Kidney glomerular epithelial cell (primary cell): Measurements from ENCODE around the gene SMC4.
"Not testable (repeated sequence)": the region's sequence is repeated elsewhere in the genome, so short reads cannot be mapped to it uniquely, and the experiment has no call there.

Source experiments
- DNase-seq: peaks from one replicate; lab custom pipeline; 2025; lab: John Stamatoyannopoulos, UW

The SMC4 gene

GRCh38 chr3:160446522-160447056 lies 47.1 kb downstream of the SMC4 start:
- no peak for DNase-seq

- no peak for DNase-seq
These were observed 48.1 kb downstream of the SMC4 start for GRCh38 chr3:160447544-160447943.

- peak; percentile 86 for DNase-seq
These were observed 49.6 kb downstream of the SMC4 start for GRCh38 chr3:160448845-160449635.

DNA sequence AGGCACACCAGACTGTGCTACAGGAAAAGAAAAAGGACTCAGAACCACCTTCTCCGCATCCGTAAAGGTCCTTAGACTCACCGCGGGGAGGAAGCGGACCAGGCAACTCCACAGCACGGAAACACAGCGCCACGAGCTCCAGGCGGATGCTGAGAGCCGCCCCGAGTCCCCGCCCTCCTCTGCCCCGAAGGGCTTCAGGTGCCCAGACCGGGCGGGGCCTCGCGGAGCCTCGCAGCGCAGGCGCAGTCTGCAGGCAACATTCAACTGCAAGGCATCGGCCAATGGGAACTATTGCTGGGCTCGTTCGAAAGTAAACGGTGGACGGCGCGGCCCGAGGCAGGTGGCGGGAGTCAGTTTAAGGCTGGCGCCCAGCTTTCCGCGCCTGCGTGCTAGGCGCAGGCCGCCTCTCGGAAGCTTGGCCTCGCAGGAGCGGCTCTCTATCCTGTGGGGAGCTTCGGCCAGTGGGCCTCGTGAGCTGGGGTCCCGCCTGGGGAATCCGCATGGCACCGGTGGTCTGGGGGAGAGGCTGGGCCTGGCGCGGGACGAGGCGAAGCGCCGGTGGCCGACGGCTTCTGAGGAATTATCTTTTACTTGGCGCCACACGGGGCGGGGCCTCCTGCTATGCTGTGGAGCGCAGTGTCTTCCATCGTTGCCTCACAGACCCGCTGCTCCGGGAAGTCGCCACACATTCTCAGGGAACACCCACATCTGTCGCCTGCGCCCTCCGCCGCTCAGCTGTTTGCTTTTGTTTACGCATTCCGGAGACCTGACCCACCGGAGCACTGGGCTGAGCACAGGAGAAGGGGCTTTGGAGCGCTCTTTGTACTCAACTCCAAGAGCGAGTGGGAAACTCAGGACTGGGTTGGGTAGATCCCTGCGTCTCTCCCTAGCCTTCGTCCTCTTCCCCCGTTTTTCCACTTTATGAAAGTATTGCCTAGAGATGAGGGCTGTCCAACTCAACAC lies 50.5 kb downstream of the SMC4 start, which contains the start of gene TRIM59:
Gene TRIM59, minus strand, starts transcription at position 151 of the 963 bp plus-strand sequence. CDS start 10,603 bp downstream, outside the sequence.
- peak; percentile 96 for DNase-seq

DNA sequence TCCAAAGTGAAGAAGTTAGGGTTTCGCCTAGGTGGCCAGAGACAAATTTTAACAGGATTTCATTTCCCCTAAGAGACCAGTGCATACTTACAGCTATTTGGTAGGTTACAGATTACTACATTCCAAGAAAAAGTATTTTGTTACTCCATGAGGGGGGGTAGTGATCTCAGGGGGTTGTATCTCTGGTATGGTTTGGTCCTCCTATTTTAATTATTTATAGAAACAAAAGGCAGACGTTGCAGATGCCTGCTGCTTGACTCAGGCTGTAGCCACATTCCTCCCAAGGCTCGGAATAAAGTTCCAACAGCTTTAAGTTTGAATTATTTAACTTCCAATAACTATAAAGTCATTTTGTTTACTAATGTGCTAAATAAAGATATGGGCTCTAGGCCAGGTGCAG lies 51.4 kb downstream of the SMC4 start:
- peak; percentile 91 for DNase-seq

GRCh38 chr3:160451602-160452001 lies 52.2 kb downstream of the SMC4 start:
- no peak for DNase-seq

DNA sequence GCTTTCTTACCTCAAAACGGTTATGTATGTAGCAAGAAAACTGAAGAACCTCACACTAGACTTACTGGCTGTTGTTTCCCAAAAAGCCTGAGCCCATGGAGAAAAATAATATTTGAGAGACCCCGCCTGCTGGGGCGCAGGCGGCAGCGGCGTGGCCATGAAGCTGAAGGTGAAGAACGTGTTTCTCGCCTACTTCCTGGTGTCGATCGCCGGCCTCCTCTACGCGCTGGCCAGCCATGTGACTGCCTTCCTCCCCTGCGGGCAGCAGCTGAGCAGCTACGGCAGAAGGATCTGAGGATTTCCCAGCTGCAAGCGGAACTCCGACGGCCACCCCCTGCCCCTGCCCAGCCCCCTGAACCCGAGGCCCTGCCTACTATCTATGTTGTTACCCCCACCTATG lies 52.8 kb downstream of the SMC4 start:
- not testable (repeated sequence) for DNase-seq

DNA sequence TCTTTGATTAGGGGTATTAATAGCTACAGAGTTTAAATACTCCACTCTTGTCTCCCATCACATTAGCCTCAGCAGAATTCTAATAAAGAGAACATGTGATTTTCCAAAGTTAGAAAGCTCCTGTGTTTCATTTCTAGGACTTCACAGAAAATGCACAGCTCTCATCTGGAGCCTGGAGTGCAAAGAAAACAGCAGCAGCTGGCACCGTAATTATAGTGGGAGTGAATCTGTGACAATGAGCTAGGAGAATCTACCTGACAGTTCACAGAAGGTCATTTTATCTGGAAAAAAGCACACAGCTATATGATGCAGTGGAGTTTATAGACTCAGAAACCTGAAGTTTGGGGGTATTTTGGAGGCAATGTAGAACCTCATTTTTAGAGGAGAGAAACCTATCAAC lies 55.5 kb downstream of the SMC4 start:
- no peak for DNase-seq

DNA sequence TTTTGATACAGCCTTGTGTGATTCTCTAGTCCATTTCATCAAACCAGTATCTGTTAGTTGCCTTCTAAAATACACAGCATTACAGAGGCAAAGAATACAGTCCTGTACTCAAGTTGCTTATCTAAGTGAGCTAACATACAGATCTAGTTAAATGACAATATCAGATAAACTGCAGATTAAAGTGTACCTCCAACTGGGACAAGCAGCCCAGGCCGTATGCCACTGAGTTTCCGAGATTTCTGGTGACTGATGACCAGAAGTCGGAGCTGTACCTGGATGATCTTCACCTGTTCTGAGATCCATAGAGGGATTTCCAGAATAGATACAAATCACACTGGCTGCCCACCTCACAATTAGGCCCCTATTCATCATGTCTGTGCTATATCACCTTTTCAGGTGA lies 56.4 kb downstream of the SMC4 start:
- DNase-seq = no peak

DNA sequence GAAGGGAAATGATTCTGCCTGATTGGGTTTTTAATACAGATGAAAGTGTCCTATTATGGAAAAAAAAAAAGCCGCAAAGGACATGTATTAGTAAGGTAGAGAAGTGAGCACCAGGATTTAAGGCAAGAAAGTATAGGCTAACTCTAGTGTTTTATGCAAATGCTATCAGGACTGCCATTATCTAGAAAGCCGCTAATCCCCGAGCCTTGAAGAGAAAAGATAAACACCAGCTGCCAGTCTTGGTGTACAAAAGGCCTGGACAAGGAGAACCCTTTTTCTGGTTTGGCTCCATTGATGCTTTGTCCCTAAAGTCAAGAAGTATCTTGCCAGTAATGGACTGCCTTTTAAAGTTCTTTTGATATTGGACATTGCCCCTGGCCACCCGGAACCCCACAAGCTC lies 58.7 kb downstream of the SMC4 start:
- no peak for DNase-seq

DNA sequence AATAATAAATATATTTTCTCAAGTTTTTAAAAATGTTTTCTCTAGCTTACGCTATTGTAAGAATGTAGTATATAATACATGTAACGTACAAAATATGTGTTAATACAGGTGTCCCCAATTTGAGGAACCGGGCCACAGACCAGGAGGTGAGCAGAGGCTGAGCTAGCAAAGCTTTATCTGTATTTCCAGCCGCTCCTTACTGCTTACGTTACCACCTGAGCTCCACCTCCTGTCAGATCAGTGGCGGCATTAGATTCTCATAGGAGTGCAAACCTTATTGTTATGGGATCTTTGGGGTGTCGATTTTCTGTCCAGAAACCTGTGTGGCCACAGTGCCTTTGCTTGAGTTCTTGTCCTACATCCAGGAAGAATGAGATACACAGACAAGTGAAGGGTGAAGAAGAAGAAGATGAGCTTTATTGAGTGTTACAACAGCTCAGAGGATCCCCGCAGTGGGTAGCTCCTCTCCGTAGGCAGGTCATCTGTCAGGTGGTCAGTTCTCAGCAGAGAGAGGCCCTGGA lies 60.1 kb downstream of the SMC4 start:
- no peak for DNase-seq

DNA sequence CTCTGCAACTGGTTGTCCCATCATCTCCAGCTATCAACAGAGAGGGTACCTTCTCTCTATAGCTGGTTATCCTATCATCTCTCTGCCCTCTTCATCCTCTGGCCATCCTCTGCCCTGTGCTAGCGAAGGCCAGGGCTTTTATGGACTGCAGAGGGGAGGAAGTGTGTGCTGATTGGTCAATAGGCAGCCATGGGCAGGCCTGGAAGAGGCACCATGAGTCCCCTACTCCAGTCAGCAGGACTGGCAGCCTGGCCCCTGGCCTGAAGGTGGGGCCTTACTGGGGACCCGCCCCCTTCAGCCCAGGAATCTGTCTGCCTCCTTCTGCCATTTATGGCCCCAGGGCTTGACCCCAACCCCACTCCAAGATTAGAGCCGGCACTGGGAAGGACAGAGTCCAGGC lies 60.6 kb downstream of the SMC4 start:
- no peak for DNase-seq

DNA sequence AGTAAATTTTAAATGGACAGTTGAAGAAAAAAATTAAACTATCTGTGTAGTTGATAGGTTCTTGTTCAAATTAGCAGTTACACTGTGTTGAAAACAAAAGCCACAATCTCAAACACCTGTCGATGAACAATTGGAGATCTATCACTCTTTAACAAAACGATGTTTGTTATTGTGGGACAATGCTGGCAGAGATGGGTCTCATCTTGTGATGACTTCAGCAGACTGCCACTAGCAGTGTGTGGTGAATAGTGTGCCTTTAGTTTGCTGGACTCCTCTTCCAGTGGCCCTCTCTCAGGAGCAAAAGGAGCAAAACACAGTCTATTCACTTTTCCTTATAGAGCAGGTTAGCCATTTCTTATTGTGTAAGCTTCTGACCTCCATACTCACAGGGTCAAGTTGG lies 64.9 kb downstream of the SMC4 start:
- no peak for DNase-seq

DNA sequence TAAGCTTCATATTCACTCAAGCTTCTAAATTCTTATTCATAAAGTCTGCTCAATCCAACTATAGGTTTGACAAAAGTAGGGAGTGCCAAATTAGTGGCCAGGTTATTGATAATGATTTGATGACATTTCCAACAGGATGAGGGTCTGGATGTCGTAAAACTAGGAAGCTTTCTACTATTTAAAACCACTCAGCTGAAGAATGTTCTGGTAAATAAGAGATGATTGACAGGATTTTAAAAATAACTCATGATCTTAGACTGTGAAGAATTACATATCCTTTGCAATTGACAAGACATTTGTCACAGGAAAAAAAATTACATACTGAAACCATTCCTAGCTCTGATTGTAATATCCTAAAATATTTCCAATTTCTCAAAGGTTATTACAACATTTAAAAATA lies 65.5 kb downstream of the SMC4 start:
- no peak for DNase-seq

- no peak for DNase-seq
These were observed 70.7 kb downstream of the SMC4 start for GRCh38 chr3:160470181-160470580.

- DNase-seq = no peak
These were observed 72.4 kb downstream of the SMC4 start for GRCh38 chr3:160471892-160472291.

GRCh38 chr3:160472344-160472743 lies 72.9 kb downstream of the SMC4 start:
- DNase-seq = peak; percentile 37

DNA sequence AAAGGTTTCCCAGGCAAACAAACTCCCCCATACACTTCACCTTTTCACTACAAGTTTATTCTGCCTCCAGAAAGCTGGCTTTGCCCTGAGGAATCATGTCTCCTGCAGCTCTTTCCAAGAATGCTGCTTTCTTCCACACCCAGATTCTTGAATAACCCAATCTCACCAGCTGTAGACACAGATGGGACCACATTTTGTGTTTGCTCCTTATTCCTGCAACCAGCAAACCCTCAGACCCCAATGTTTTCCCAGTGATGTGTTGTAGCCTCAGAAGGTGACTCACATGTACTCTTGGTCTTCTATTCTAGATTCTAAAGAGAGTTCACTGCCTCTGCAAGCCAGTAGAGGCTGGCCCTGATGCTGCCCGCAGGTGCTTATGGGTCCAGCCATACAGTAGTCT lies 73.8 kb downstream of the SMC4 start:
- no peak for DNase-seq

- peak; percentile 55 for DNase-seq
These were observed 74.5 kb downstream of the SMC4 start for GRCh38 chr3:160473978-160474377.

GRCh38 chr3:160474416-160474838 lies 75.0 kb downstream of the SMC4 start:
- peak; percentile 55 for DNase-seq

DNA sequence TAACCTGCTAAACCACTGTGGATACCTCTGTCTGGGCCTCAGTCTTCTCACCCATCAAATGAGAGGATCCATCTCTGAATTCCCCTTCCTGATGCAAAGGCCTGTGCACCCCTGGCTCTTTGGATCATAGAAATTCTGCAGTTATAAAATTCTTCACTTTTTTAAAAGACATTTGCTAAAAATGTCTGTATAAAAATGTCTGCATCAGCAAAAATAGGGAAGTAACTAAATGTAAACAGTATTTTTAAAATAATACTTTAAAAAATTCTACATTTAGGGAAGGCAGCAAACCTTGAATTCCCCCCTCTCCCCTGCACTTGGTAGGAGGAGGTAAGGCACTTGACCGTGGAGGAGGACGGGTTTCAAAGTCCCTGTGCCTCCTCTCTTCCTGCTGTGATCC lies 75.7 kb downstream of the SMC4 start:
- DNase-seq = no peak

DNA sequence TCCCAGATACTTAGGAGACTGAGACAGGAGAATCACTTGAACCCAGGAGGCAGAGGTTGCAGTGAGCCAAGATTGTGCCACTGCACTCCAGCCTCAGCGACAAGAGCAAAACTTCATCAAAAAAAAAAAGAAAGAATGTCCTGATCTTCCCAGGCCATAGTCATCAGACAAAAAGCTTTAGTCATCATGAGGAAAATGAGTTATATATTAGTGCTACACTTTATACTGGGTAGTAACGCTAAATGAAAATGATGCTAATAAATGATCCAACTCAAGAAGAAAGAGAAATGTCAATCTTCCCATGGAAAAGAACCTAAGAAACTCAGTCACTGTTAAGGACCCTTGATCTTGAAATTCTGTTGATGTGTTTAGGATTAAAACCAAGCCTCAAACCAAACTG lies 76.4 kb downstream of the SMC4 start:
- DNase-seq = no peak
